Breast epithelium (tissue), 4 donors: ENCODE data around the gene CHRNA9. TPM values are rescaled to one million over a fixed set of nuclear protein-coding genes. Genes with fewer than 3 reads are reported as not detected.

Source experiments
- DNase-seq, 2 donors: peaks; one replicate each; pipeline ENCODE4 v3.0.0-alpha.2; 2019; ENCODE audit warnings: low spot score in 2 of 2
- H3K27ac ChIP-seq, 2 donors: fragments of 200-600 bp; sonication (generic) in 1 of 2; one replicate each; pipeline ENCODE4 v1.5.1; 2016 to 2019; ENCODE audit warnings: mild to moderate bottlenecking in 1 of 2
- H3K27me3 ChIP-seq, 2 donors: fragments of 200-600 bp; sonication (generic) in 1 of 2; one replicate each; pipeline versions ENCODE4 v1.5.1 to v1.6.0; 2017 to 2019; ENCODE audit warnings: control low read depth in 1 of 2, mild to moderate bottlenecking in 1 of 2
- H3K36me3 ChIP-seq: fragments of 200-600 bp; one replicate; pipeline ENCODE4 v1.5.1; 2019
- H3K4me1 ChIP-seq, 2 donors: fragments of 200-600 bp; sonication (generic); one replicate each; pipeline ENCODE4 v1.5.1; 2016 to 2019; ENCODE audit warnings: control low read depth in 1 of 2
- H3K4me3 ChIP-seq, 3 donors: fragments of 200-600 bp; sonication (generic); 1 replicate in 2 of 3; 2 replicates in 1 of 3; pipeline ENCODE4 v1.5.1; 2016 to 2019; ENCODE audit warnings: mild to moderate bottlenecking in 3 of 3, moderate library complexity in 2 of 3
- H3K9me3 ChIP-seq, 2 donors: fragments of 200-600 bp; sonication (generic) in 1 of 2; one replicate each; pipeline ENCODE4 v1.5.1; 2016 to 2019; ENCODE audit warnings: control low read depth in 1 of 2
- POLR2A ChIP-seq: fragments of 450-650 bp; IDR thresholded peaks from one replicate; pipeline ENCODE4 v1.6.1; 2016; ENCODE audit warnings: antibody characterized with exemption, mild to moderate bottlenecking, moderate library complexity
- POLR2AphosphoS5 ChIP-seq, 3 donors: sonication (generic); formaldehyde crosslinking; IDR thresholded peaks; one replicate each; pipeline ENCODE4 v1.6.1; 2017; ENCODE audit warnings: antibody characterized with exemption in 3 of 3
- intact Hi-C: fragments of 100-400 bp; cut with DNase I; formaldehyde crosslinking; loops from one replicate; pipeline ENCODE4 v1.15.1; 2023; ENCODE audit warnings: low total_unique reads
- total RNA-seq, 3 donors: library from RNA; depleted of rRNA; stranded (reverse); fragments of >200 nt; gene quantifications; one replicate each; pipeline ENCODE4 v1.1.0, GENCODE V29; 2016
- TF ChIP-seq, protein P1 (sequence below), 3 donors: fragments of 450-650 bp; IDR thresholded peaks; one replicate each; pipeline ENCODE4 v1.5.1; 2016 to 2017; ENCODE audit warnings: antibody characterized with exemption in 3 of 3, mild to moderate bottlenecking in 3 of 3, moderate library complexity in 3 of 3

Gene CHRNA9
- total RNA-seq, 3 donors from 2014 or later, result not detected

DNA sequence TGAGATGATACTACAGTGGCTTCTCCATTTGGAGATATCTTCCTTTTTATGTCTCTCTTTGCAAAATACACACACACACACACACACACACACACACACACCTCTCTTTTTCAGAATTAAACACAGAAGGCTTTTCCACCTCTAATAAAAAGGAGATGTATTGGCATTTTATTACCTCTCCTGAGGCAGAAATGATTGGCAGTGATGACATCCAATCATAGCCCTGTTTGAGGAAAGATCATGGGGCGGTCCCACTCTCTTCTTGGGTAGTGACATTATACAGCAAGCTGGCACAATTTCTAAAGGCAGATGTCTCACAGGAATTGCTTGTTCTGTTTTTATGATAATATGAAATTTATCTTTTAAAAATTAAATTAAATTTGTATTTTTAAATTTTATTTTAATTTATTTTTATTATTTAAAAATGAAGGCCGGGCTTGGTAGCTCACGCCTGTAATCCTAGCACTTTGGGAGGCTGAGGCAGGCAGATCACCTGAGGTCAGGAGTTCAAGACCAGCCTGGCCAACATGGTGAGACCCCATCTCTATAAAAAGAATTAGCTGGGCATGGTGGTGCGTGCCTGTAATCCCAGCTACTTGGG lies 15.6 kb downstream of the CHRNA9 start:
- Histone ChIP-seq H3K36me3 (no peaks in the 10 kb centered on the region), H3K4me3 (no peak overlapping the region), H3K4me1 (no peaks in the 10 kb centered on the region), H3K27me3 (no peaks in the 10 kb centered on the region), H3K9me3 (no peaks in the 10 kb centered on the region), H3K27ac (no peak overlapping the region)
- intact Hi-C loops, result no loop called here
- DNase-seq, result no peak
- TF ChIP-seq, protein P1, sequence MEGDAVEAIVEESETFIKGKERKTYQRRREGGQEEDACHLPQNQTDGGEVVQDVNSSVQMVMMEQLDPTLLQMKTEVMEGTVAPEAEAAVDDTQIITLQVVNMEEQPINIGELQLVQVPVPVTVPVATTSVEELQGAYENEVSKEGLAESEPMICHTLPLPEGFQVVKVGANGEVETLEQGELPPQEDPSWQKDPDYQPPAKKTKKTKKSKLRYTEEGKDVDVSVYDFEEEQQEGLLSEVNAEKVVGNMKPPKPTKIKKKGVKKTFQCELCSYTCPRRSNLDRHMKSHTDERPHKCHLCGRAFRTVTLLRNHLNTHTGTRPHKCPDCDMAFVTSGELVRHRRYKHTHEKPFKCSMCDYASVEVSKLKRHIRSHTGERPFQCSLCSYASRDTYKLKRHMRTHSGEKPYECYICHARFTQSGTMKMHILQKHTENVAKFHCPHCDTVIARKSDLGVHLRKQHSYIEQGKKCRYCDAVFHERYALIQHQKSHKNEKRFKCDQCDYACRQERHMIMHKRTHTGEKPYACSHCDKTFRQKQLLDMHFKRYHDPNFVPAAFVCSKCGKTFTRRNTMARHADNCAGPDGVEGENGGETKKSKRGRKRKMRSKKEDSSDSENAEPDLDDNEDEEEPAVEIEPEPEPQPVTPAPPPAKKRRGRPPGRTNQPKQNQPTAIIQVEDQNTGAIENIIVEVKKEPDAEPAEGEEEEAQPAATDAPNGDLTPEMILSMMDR (IDR thresholded peaks at IDR 0.05), result no peak
- no peak for TF ChIP-seq POLR2AphosphoS5 (IDR thresholded peaks at IDR 0.05)
- TF ChIP-seq POLR2A, result no peak

DNA sequence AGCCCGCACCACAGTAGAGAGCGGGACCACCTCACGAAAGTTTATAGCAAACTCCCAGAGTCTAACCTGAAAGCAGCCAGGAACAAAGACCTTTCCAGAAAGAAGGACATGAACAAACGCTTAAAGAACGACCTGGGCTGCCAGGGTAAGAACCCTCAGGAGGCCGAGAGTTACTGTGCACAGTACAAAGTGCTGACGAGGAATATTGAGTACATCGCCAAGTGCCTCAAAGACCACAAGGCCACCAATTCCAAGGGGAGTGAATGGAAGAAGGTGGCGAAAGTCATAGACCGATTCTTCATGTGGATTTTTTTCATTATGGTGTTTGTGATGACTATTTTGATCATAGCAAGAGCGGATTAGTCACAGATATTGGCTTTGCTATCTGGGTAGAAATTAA lies 19.0 kb downstream of the CHRNA9 start:
- Histone ChIP-seq H3K9me3 (no peaks in the 10 kb centered on the region), H3K4me3 (no peak overlapping the region), H3K36me3 (no peaks in the 10 kb centered on the region), H3K27ac (no peak overlapping the region), H3K27me3 (no peaks in the 10 kb centered on the region), H3K4me1 (no peaks in the 10 kb centered on the region)
- TF ChIP-seq POLR2AphosphoS5 (IDR thresholded peaks at IDR 0.05) (no peak), POLR2A (no peak)
- TF ChIP-seq, protein P1 (IDR thresholded peaks at IDR 0.05), result no peak
- DNase-seq, result no peak
- intact Hi-C loops, result no loop called here

DNA sequence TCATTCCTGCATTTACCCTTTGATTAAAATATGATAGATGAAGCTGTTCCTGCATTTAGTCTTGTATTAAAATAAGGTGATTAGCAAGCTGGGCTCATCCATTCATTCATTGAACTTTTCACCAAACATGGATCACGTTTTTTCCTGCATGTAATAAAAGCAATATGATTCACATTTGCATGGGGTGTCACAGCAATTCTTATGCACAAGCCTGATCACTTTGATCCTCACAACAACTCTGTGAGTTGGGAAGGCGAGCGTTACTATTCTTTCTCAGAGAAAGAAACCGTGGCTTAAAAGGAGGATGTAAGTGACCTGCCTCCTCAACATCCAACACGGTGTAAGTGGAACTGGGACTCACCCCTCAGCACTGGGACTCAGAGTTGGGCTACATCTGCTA lies 20.0 kb downstream of the CHRNA9 start:
- TF ChIP-seq POLR2A, result no peak
- no peak for TF ChIP-seq POLR2AphosphoS5 (IDR thresholded peaks at IDR 0.05)
- TF ChIP-seq, protein P1 (IDR thresholded peaks at IDR 0.05), result no peak
- no peak for DNase-seq
- no peaks in the 10 kb centered on the region for H3K4me1 ChIP-seq
- H3K4me3 ChIP-seq, result no peak overlapping the region
- H3K27ac ChIP-seq, result no peak overlapping the region
- no peaks in the 10 kb centered on the region for H3K27me3 ChIP-seq
- intact Hi-C loops, result no loop called here
- H3K9me3 ChIP-seq, result no peaks in the 10 kb centered on the region
- no peaks in the 10 kb centered on the region for H3K36me3 ChIP-seq

DNA sequence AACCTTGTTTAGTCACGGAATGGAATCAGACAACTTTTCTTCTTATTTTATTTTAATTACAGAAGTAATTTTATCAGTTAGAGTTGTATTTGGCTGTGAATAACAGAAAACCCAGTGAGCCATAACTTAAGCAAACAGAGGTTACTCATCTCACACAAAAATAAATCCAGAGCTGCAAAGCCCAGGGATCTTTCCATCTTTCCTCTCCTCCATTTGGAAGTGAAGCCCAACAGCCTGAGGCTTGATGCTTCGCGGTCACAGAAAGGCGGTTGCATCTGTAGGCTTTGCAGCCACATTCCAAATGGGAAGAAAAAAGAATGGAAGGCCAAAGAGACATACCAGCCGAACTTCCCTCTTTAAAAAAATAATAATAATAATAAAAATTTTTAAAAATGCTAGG lies 22.6 kb downstream of the CHRNA9 start:
- Histone ChIP-seq H3K4me1 (no peaks in the 10 kb centered on the region), H3K36me3 (no peaks in the 10 kb centered on the region), H3K9me3 (no peaks in the 10 kb centered on the region), H3K27ac (no peak overlapping the region), H3K4me3 (no peak overlapping the region), H3K27me3 (no peaks in the 10 kb centered on the region)
- peak in 1 of 2 donors; percentile 56 for DNase-seq
- intact Hi-C loops, result no loop called here
- no peak for TF ChIP-seq POLR2A
- TF ChIP-seq POLR2AphosphoS5 (IDR thresholded peaks at IDR 0.05), result no peak
- TF ChIP-seq, protein P1 (IDR thresholded peaks at IDR 0.05), result no peak

DNA sequence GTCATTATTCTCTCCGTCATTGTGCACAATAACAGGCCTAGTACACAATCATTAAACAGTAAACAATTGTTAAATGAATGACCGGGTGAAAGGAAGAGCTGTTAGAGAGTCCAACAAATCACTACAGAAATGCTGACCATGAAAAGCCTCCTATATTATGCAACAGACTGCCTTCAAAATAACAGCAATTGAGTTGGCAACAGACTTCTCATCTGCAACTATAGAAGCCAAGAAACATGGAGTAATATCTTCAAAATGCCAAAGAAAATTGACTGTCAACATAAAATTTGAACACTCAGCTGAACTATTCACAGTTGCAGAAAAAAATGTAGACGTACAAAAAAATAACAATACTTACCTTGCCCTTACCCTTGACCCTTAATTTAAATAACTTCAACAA lies 26.2 kb downstream of the CHRNA9 start:
- Histone ChIP-seq H3K27ac (no peak overlapping the region), H3K36me3 (no peaks in the 10 kb centered on the region), H3K9me3 (no peaks in the 10 kb centered on the region), H3K27me3 (no peaks in the 10 kb centered on the region), H3K4me3 (no peak overlapping the region), H3K4me1 (no peaks in the 10 kb centered on the region)
- no peak for DNase-seq
- intact Hi-C loops, result no loop called here
- TF ChIP-seq, protein P1 (IDR thresholded peaks at IDR 0.05), result no peak
- TF ChIP-seq POLR2A, result no peak
- no peak for TF ChIP-seq POLR2AphosphoS5 (IDR thresholded peaks at IDR 0.05)
